Activated naive CD4-positive, alpha-beta T cell treated with anti-CD3 and anti-CD28 coated beads, Interleukin-2, amount 50 U/mL, for 72 hours (primary cell): ENCODE results near the gene OR6F1. TPM values are rescaled to one million over a fixed set of nuclear protein-coding genes. Genes with fewer than 3 reads are reported as not detected.

ENCODE experiments used
- ATAC-seq, 2 donors: fragments of 150-1000 bp; cut with Tn5 transposase; 2 replicates each; pipeline ENCODE4 v1.10.0; 2021; ENCODE audit warnings: mild to moderate bottlenecking in 2 of 2, moderate library complexity in 2 of 2
- DNase-seq, 2 donors: peaks; one replicate each; pipeline ENCODE4 v3.0.0; 2021 to 2022; ENCODE audit warnings: low spot score in 2 of 2
- H3K27ac Mint-ChIP-seq, 2 donors: one replicate each; pipeline ENCODE4 v1.8.0; 2022; ENCODE audit warnings: mild to moderate bottlenecking in 2 of 2, mixed read lengths in 2 of 2
- H3K36me3 Mint-ChIP-seq, 2 donors: one replicate each; pipeline ENCODE4 v1.8.0; 2022; ENCODE audit warnings: mixed read lengths in 2 of 2
- H3K9me3 Mint-ChIP-seq, 2 donors: one replicate each; pipeline ENCODE4 v1.8.0; 2022; ENCODE audit warnings: mixed read lengths in 2 of 2
- total RNA-seq, 2 donors: library from RNA; stranded (reverse); gene quantifications; one replicate each; pipeline ENCODE4 v1.2.3, GENCODE V29; 2022

Gene OR6F1
- total RNA-seq, 2 donors from 2014 or later, result not detected

DNA sequence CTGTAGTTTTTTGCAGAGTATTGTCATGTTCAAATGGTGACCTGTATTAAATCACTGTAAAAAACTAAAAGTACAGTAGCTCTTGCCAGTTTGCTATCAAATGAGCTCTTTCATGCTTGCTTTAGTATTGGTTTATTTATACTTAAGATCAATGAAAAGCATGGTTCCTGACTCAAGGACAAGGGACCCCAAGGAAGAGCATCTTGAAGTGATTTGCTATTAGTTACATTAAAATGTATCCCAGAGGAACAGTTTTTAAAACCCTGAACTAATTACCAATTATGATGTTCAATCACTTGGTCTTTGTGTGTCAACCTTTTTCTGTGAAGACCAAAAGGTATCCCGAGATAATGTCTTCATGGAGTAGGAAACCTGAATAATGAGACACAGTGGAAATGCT, 36.8 kb downstream of the OR6F1 start, which contains the start of gene OR13G1:
OR13G1 (minus strand) TSS at position 101 of the 400 bp plus-strand sequence. CDS start 6,698 bp downstream, outside the sequence.
- Mint-ChIP-seq H3K36me3 (no peaks in the 10 kb centered on the region), H3K27ac (no peak within 1 kb of the TSS), H3K9me3 (no peaks in the 10 kb centered on the region)
- DNase-seq (no peak), ATAC-seq (no peak)

DNA sequence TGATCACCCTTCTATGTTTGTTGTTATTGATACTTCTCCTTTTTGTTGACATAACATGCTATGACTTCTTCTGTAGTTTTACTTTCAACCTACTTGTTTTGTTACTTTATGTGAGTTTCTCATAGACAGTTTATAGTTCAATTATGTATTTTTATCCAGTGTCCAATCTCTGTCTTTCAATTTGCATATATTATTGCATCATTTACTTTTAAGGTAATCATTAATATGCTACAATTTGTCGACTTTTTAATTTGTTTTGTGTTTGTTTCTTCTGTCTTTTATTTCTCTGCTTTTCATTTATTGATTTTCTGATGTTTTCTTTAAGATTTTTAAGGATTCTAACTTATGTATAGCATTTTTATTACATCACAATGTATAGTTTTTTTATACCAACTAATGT, 47.2 kb downstream of the OR6F1 start:
- H3K27ac Mint-ChIP-seq, result no peak overlapping the region
- H3K9me3 Mint-ChIP-seq, result peaks cover 5% of the 10 kb centered on the region in 2 donors
- ATAC-seq (no peak), DNase-seq (no peak)
- peaks cover 0 to 4% of the 10 kb centered on the region in 2 donors for H3K36me3 Mint-ChIP-seq

Other genes with a start within 250 kb of the OR6F1 start
- not detected for gene OR2C3, start 180.2 kb downstream of the OR6F1 start, total RNA-seq
- gene GCSAML, start 167.5 kb downstream of the OR6F1 start, total RNA-seq, result under 1 TPM; 0.14 to 0.16 TPM
- under 1 TPM in 1 of 2 donors, not detected in 1; 0.25 TPM for gene OR2G2, start 128.3 kb downstream of the OR6F1 start, total RNA-seq
- not detected for gene OR2G3, start 111.1 kb downstream of the OR6F1 start, total RNA-seq
- gene OR13G1, start 36.9 kb downstream of the OR6F1 start, total RNA-seq, result not detected
- gene OR14K1, start 22.0 kb upstream of the OR6F1 start, total RNA-seq, result not detected
- gene OR14A2, start 31.5 kb upstream of the OR6F1 start, total RNA-seq, result not detected
- gene OR1C1, start 43.9 kb upstream of the OR6F1 start, total RNA-seq, result not detected
- not detected for gene OR14A16, start 107.5 kb upstream of the OR6F1 start, total RNA-seq
- gene OR11L1, start 125.2 kb upstream of the OR6F1 start, total RNA-seq, result not detected
- under 1 TPM in 1 of 2 donors, not detected in 1; 0.10 TPM for gene TRIM58, start 140.5 kb upstream of the OR6F1 start, total RNA-seq
- gene OR2W3, start 178.9 kb upstream of the OR6F1 start, total RNA-seq, result not detected
- gene OR2T8, start 203.6 kb upstream of the OR6F1 start, total RNA-seq, result not detected
- gene OR2AJ1, start 208.2 kb upstream of the OR6F1 start, total RNA-seq, result not detected
- gene OR2L8, start 232.2 kb upstream of the OR6F1 start, total RNA-seq, result under 1 TPM in 1 of 2 donors, not detected in 1; 0.45 TPM
- gene OR2AK2, start 248.6 kb upstream of the OR6F1 start, total RNA-seq, result under 1 TPM in 1 of 2 donors, not detected in 1; 0.25 TPM